Activated CD4-positive, alpha-beta memory T cell treated with anti-CD3 and anti-CD28 coated beads, Interleukin-2, amount 10 ng/mL, durations not matched to agents 7 days and 5 days (primary cell): ENCODE results near the gene DEPDC4. TPM values are rescaled to one million over a fixed set of nuclear protein-coding genes. Genes with fewer than 3 reads are reported as not detected.
"Not testable (repeated sequence)": the region's sequence is repeated elsewhere in the genome, so short reads cannot be mapped to it uniquely, and the experiment has no call there.

Experiments used
- CTCF ChIA-PET: fragments of 350-600 bp; sonication (Branson Sonifier 250); formaldehyde crosslinking; loops from one replicate; lab custom pipeline; 2021; ENCODE audit warnings: antibody characterized with exemption, inconsistent platforms; lab: Charles Lee
- POLR2A ChIA-PET: fragments of 350-600 bp; sonication (Branson Sonifier 250); formaldehyde crosslinking; loops from one replicate; lab custom pipeline; 2021; ENCODE audit warnings: antibody characterized with exemption; lab: Charles Lee
- DNase-seq: peaks from one replicate; pipeline ENCODE4 v3.0.0-alpha.2; 2020
- H3K27ac Mint-ChIP-seq: one replicate; pipeline ENCODE4 v1.8.0; 2021; ENCODE audit warnings: mild to moderate bottlenecking, mixed read lengths
- H3K27me3 Mint-ChIP-seq: one replicate; pipeline ENCODE4 v1.8.0; 2021; ENCODE audit warnings: mixed read lengths
- H3K36me3 Mint-ChIP-seq: one replicate; pipeline ENCODE4 v1.8.0; 2021; ENCODE audit warnings: low read depth, mixed read lengths
- H3K4me1 Mint-ChIP-seq: one replicate; pipeline ENCODE4 v1.8.0; 2021; ENCODE audit warnings: mixed read lengths
- H3K4me3 Mint-ChIP-seq: one replicate; pipeline ENCODE4 v1.8.0; 2021; ENCODE audit warnings: mild to moderate bottlenecking, mixed read lengths
- H3K9me3 Mint-ChIP-seq: one replicate; pipeline ENCODE4 v1.8.0; 2021; ENCODE audit warnings: mixed read lengths
- total RNA-seq, 2 experiments: library from RNA; stranded (reverse); gene quantifications; one replicate each; pipeline ENCODE4 v1.2.3, GENCODE V29; 2021

DEPDC4 gene
- 1 to 10 TPM; 1.3 to 2.1 TPM for total RNA-seq

- ChIA-PET CTCF (interaction anchor here (0.8 to 2.5 kb wide), 6 partner anchors 32 to 1140 kb away, joined by 3 to 10 read pairs (median 6); partner anchors contain the start of genes ACTR6 and ARL1), POLR2A (interaction anchor here (0.5 to 2.9 kb wide), 13 partner anchors 9 to 1622 kb away, joined by 3 to 70 read pairs (median 3); partner anchors contain the start of genes ACTR6, APAF1 and IKBIP)
- Mint-ChIP-seq H3K4me3 (peak within 1 kb of the TSS; percentile 91), H3K27ac (peak within 1 kb of the TSS; percentile 93), H3K36me3 (peaks cover 3% of the 10 kb centered on the region), H3K4me1 (peaks cover 31% of the 10 kb centered on the region), H3K27me3 (no peaks in the 10 kb centered on the region), H3K9me3 (no peaks in the 10 kb centered on the region)
- peak; percentile 93 for DNase-seq
Observed at GRCh38 chr12:100266835-100267602, at the start of gene DEPDC4, which contains the start of gene SCYL2. Gene DEPDC4 (minus strand): TSS chr12:100267079. CDS start chr12:100267076, 3 bp downstream. Gene SCYL2 (plus strand): TSS chr12:100267177. CDS start chr12:100282971, 15,794 bp downstream.

GRCh38 chr12:100311317-100311716, 44.4 kb upstream of the DEPDC4 start:
- Mint-ChIP-seq H3K36me3 (peaks cover 34% of the 10 kb centered on the region), H3K27ac (no peak overlapping the region), H3K4me1 (no peaks in the 10 kb centered on the region), H3K4me3 (no peak overlapping the region), H3K27me3 (no peaks in the 10 kb centered on the region), H3K9me3 (peaks cover 8% of the 10 kb centered on the region)
- ChIA-PET CTCF (no interaction called here), POLR2A (no interaction called here)
- no peak for DNase-seq

GRCh38 chr12:100308138-100308537, 41.3 kb upstream of the DEPDC4 start:
- H3K4me1 Mint-ChIP-seq, DNase-seq, H3K4me3 Mint-ChIP-seq, H3K27me3 Mint-ChIP-seq, H3K27ac Mint-ChIP-seq, CTCF ChIA-PET, POLR2A ChIA-PET: not testable (repeated sequence)
- Mint-ChIP-seq H3K9me3 (peaks cover 24% of the 10 kb centered on the region), H3K36me3 (peaks cover 54% of the 10 kb centered on the region)

GRCh38 chr12:100304334-100304733, 37.5 kb upstream of the DEPDC4 start:
- not testable (repeated sequence) for H3K27ac Mint-ChIP-seq

GRCh38 chr12:100303831-100304230, 37.0 kb upstream of the DEPDC4 start:
- Mint-ChIP-seq H3K27ac (no peak overlapping the region), H3K36me3 (peaks cover 78% of the 10 kb centered on the region), H3K9me3 (peaks cover 34% of the 10 kb centered on the region), H3K27me3 (no peaks in the 10 kb centered on the region), H3K4me3 (no peak overlapping the region), H3K4me1 (no peaks in the 10 kb centered on the region)
- ChIA-PET CTCF (no interaction called here), POLR2A (no interaction called here)
- DNase-seq, result no peak

More at GRCh38 chr12:100304334-100304733, 37.5 kb upstream of the DEPDC4 start:
- H3K27me3 Mint-ChIP-seq, H3K4me1 Mint-ChIP-seq, DNase-seq, H3K4me3 Mint-ChIP-seq, POLR2A ChIA-PET, CTCF ChIA-PET: not testable (repeated sequence)
- Mint-ChIP-seq H3K9me3 (peaks cover 34% of the 10 kb centered on the region), H3K36me3 (peaks cover 77% of the 10 kb centered on the region)

- no peak overlapping the region for H3K4me3 Mint-ChIP-seq
- ChIA-PET POLR2A (no interaction called here), CTCF (interaction anchor here (1.5 kb wide), 1 partner anchor 67 kb away, joined by 3 read pairs; no protein-coding TSS in a partner anchor)
- DNase-seq, result no peak
- H3K4me1 Mint-ChIP-seq, result no peaks in the 10 kb centered on the region
- peaks cover 34% of the 10 kb centered on the region for H3K9me3 Mint-ChIP-seq
- H3K27me3 Mint-ChIP-seq, result no peaks in the 10 kb centered on the region
- H3K36me3 Mint-ChIP-seq, result peaks cover 82% of the 10 kb centered on the region
- H3K27ac Mint-ChIP-seq, result no peak overlapping the region
Observed at GRCh38 chr12:100302081-100302480, 35.2 kb upstream of the DEPDC4 start.

GRCh38 chr12:100295764-100296555, 29.1 kb upstream of the DEPDC4 start:
- CTCF ChIA-PET, result no interaction called here
- peaks cover 26% of the 10 kb centered on the region for H3K36me3 Mint-ChIP-seq
- peaks cover 8% of the 10 kb centered on the region for H3K9me3 Mint-ChIP-seq
- H3K4me1 Mint-ChIP-seq, result no peaks in the 10 kb centered on the region
- no peak for DNase-seq
- no peaks in the 10 kb centered on the region for H3K27me3 Mint-ChIP-seq
- H3K4me3 Mint-ChIP-seq, result no peak overlapping the region
- H3K27ac Mint-ChIP-seq, result no peak overlapping the region
- POLR2A ChIA-PET, result no interaction called here

GRCh38 chr12:100294366-100294765, 27.5 kb upstream of the DEPDC4 start:
- H3K9me3 Mint-ChIP-seq, H3K4me1 Mint-ChIP-seq, DNase-seq, H3K27me3 Mint-ChIP-seq, H3K27ac Mint-ChIP-seq, H3K4me3 Mint-ChIP-seq, CTCF ChIA-PET, POLR2A ChIA-PET: not testable (repeated sequence)
- H3K36me3 Mint-ChIP-seq, result peaks cover 15% of the 10 kb centered on the region

- Mint-ChIP-seq H3K27me3 (no peaks in the 10 kb centered on the region), H3K9me3 (no peaks in the 10 kb centered on the region), H3K27ac (no peak overlapping the region), H3K36me3 (peaks cover 7% of the 10 kb centered on the region), H3K4me3 (no peak overlapping the region), H3K4me1 (no peaks in the 10 kb centered on the region)
- POLR2A ChIA-PET, result no interaction called here
- DNase-seq, result no peak
- CTCF ChIA-PET, result no interaction called here
Observed at GRCh38 chr12:100293017-100293416, 26.1 kb upstream of the DEPDC4 start.

GRCh38 chr12:100290016-100290415, 23.1 kb upstream of the DEPDC4 start:
- Mint-ChIP-seq H3K36me3 (peaks cover 7% of the 10 kb centered on the region), H3K9me3 (no peaks in the 10 kb centered on the region), H3K27me3 (no peaks in the 10 kb centered on the region), H3K4me3 (no peak overlapping the region), H3K27ac (no peak overlapping the region), H3K4me1 (no peaks in the 10 kb centered on the region)
- no peak for DNase-seq
- CTCF ChIA-PET, result no interaction called here
- POLR2A ChIA-PET, result no interaction called here

GRCh38 chr12:100289038-100289437, 22.2 kb upstream of the DEPDC4 start:
- ChIA-PET POLR2A (no interaction called here), CTCF (no interaction called here)
- H3K4me3 Mint-ChIP-seq, result no peak overlapping the region
- H3K36me3 Mint-ChIP-seq, result peaks cover 7% of the 10 kb centered on the region
- H3K4me1 Mint-ChIP-seq, result no peaks in the 10 kb centered on the region
- DNase-seq, result no peak
- H3K27ac Mint-ChIP-seq, result no peak overlapping the region
- H3K27me3 Mint-ChIP-seq, result no peaks in the 10 kb centered on the region
- H3K9me3 Mint-ChIP-seq, result no peaks in the 10 kb centered on the region

- not testable (repeated sequence) for DNase-seq, H3K9me3 Mint-ChIP-seq, H3K27me3 Mint-ChIP-seq, H3K27ac Mint-ChIP-seq, H3K4me1 Mint-ChIP-seq, H3K4me3 Mint-ChIP-seq
- ChIA-PET POLR2A (interaction anchor here (1.0 to 1.3 kb wide), 2 partner anchors 17 to 18 kb away, joined by 3 read pairs; partner anchors contain the start of genes DEPDC4 and SCYL2), CTCF (interaction anchor here (0.9 kb wide), 1 partner anchor 49 kb away, joined by 3 read pairs; no protein-coding TSS in a partner anchor)
- peaks cover 11% of the 10 kb centered on the region for H3K36me3 Mint-ChIP-seq
Observed at GRCh38 chr12:100284556-100284955, 17.7 kb upstream of the DEPDC4 start.
